Left lobe of liver (tissue), 2 donors: ENCODE results near the gene JMJD4. TPM values are rescaled to one million over a fixed set of nuclear protein-coding genes. Genes with fewer than 3 reads are reported as not detected.

Experiments used
- ATAC-seq: fragments of 200-7000 bp; cut with Tn5 transposase; one replicate; pipeline ENCODE4 v1.9.1; 2020; ENCODE audit warnings: mild to moderate bottlenecking, moderate library complexity
- DNase-seq: peaks from one replicate; pipeline ENCODE4 v3.0.0-alpha.2; 2020; ENCODE audit warnings: low spot score
- total RNA-seq: library from RNA; stranded (reverse); gene quantifications from one replicate; pipeline ENCODE4 v1.2.1, GENCODE V29; 2021
- donor health status: DM: no; HTN: no; CAD: no; lungs with moderate emphysema.
- donor health status: DM: no; HTN: yes; CAD: no.

The JMJD4 gene
- total RNA-seq: 10.3 TPM

GRCh38 chr1:227734856-227735538 is at the start of gene JMJD4, which contains the start of gene SNAP47:
Gene JMJD4 (minus strand): TSS chr1:227735302. CDS start chr1:227735273, 29 bp downstream.
Gene SNAP47 (plus strand): TSS chr1:227735435. CDS start chr1:227747737, 12,302 bp downstream.
- ATAC-seq (peak; percentile 86), DNase-seq (peak; percentile 94)

GRCh38 chr1:227782226-227782625 is 47.1 kb upstream of the JMJD4 start:
- no peak for ATAC-seq
- peak; percentile 22 for DNase-seq

GRCh38 chr1:227781314-227781930 is 46.3 kb upstream of the JMJD4 start:
- DNase-seq: peak; percentile 41

GRCh38 chr1:227780101-227781044 is 45.3 kb upstream of the JMJD4 start:
- peak; percentile 40 for DNase-seq
- peak; percentile 33 for ATAC-seq

More at GRCh38 chr1:227781314-227781930, 46.3 kb upstream of the JMJD4 start:
- no peak for ATAC-seq

GRCh38 chr1:227779685-227780084 is 44.6 kb upstream of the JMJD4 start:
- no peak for ATAC-seq
- peak; percentile 8 for DNase-seq

GRCh38 chr1:227779021-227779441 is 43.9 kb upstream of the JMJD4 start:
- no peak for ATAC-seq
- no peak for DNase-seq

GRCh38 chr1:227778401-227778947 is 43.4 kb upstream of the JMJD4 start:
- ATAC-seq (no peak), DNase-seq (no peak)

GRCh38 chr1:227777646-227778045 is 42.5 kb upstream of the JMJD4 start:
- ATAC-seq: no peak
- DNase-seq: no peak

- DNase-seq: no peak
Measured at GRCh38 chr1:227777156-227777555, 42.1 kb upstream of the JMJD4 start.

GRCh38 chr1:227776331-227776771 is 41.2 kb upstream of the JMJD4 start:
- DNase-seq (no peak), ATAC-seq (no peak)

More at GRCh38 chr1:227777156-227777555, 42.1 kb upstream of the JMJD4 start:
- no peak for ATAC-seq

GRCh38 chr1:227775841-227776240 is 40.7 kb upstream of the JMJD4 start:
- no peak for ATAC-seq
- no peak for DNase-seq

- DNase-seq (no peak), ATAC-seq (no peak)
Measured at GRCh38 chr1:227774821-227775661, 39.9 kb upstream of the JMJD4 start.

GRCh38 chr1:227774051-227774731 is 39.1 kb upstream of the JMJD4 start:
- DNase-seq (no peak), ATAC-seq (no peak)

- no peak for ATAC-seq
- DNase-seq: no peak
Measured at GRCh38 chr1:227773558-227773957, 38.5 kb upstream of the JMJD4 start.

- DNase-seq (no peak), ATAC-seq (no peak)
Measured at GRCh38 chr1:227771771-227772170, 36.7 kb upstream of the JMJD4 start.

- ATAC-seq (no peak), DNase-seq (no peak)
Measured at GRCh38 chr1:227771326-227771725, 36.2 kb upstream of the JMJD4 start.

- ATAC-seq (no peak), DNase-seq (no peak)
Measured at GRCh38 chr1:227770812-227771211, 35.7 kb upstream of the JMJD4 start.

- DNase-seq (no peak), ATAC-seq (no peak)
Measured at GRCh38 chr1:227769936-227770494, 34.9 kb upstream of the JMJD4 start.
